A673 (cell line): ENCODE data around the gene SERINC5.

Experiments
- EZH2 ChIP-seq: fragments of 200-600 bp; sonication (generic); IDR thresholded peaks from 2 replicates; pipeline ENCODE4 v1.6.1; 2017; ENCODE audit warnings: borderline replicate concordance, low read depth, mild to moderate bottlenecking, mixed read lengths, antibody characterized with exemption, low read length; ENCODE audit not compliant: poor library complexity, severe bottlenecking
- TF ChIP-seq, protein P1 (sequence below): fragments of 300-800, 200-600 bp; sonication (generic); conservative IDR thresholded peaks from 2 replicates; pipeline ENCODE4 v1.5.1; 2017; ENCODE audit warnings: low read depth, mild to moderate bottlenecking, antibody characterized with exemption, low read length, moderate library complexity, mixed read lengths

DNA sequence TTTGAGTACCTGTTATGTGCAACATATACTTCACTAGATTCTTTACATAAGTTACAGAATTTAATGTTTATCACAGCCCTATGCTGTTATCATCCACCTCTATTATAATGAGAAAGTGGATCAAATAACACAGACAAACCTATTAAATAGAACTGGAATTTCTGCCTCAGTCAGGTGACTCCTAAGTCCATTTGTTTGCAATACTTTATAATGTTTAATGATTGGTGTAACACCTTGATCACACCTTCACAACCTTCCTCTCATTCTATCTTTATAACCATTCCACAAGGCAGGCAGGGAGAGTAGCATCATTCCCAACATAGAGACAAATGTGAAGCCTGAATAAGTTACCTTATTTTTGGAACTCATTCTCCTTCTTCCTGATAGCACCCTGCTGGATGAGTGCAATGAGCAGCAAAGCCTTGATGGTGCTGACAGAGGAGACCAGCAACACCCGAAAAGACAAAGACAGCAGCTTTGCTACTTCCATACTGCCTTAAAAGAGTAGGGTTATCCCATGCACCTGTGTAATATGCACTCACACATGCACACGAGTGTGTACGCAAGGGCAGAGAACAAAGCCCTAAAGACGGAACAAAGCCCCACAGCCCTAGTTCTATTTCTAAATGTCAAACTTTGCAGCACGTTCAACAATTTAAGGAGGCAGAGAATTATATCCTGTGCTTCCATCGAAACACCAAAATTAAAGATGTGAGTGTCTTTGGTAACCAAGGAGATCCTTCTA, 30.5 kb downstream of the SERINC5 start:
- TF ChIP-seq, protein P1, sequence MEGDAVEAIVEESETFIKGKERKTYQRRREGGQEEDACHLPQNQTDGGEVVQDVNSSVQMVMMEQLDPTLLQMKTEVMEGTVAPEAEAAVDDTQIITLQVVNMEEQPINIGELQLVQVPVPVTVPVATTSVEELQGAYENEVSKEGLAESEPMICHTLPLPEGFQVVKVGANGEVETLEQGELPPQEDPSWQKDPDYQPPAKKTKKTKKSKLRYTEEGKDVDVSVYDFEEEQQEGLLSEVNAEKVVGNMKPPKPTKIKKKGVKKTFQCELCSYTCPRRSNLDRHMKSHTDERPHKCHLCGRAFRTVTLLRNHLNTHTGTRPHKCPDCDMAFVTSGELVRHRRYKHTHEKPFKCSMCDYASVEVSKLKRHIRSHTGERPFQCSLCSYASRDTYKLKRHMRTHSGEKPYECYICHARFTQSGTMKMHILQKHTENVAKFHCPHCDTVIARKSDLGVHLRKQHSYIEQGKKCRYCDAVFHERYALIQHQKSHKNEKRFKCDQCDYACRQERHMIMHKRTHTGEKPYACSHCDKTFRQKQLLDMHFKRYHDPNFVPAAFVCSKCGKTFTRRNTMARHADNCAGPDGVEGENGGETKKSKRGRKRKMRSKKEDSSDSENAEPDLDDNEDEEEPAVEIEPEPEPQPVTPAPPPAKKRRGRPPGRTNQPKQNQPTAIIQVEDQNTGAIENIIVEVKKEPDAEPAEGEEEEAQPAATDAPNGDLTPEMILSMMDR = no peak
- TF ChIP-seq EZH2 = no peak
